ENCODE results near the gene ADAMTSL1.

The ADAMTSL1 gene

GRCh38 chr9:18889550-18889949 lies 415.6 kb downstream of the ADAMTSL1 start:
- DNase-seq = no peak

GRCh38 chr9:18890372-18890771 lies 416.4 kb downstream of the ADAMTSL1 start:
- DNase-seq = no peak

- no peak for DNase-seq
Observed at GRCh38 chr9:18891946-18892670, 418.2 kb downstream of the ADAMTSL1 start.

GRCh38 chr9:18893046-18893445 lies 419.1 kb downstream of the ADAMTSL1 start:
- no peak for DNase-seq

GRCh38 chr9:18893491-18893890 lies 419.5 kb downstream of the ADAMTSL1 start:
- DNase-seq = no peak

GRCh38 chr9:18896004-18896403 lies 422.1 kb downstream of the ADAMTSL1 start:
- DNase-seq = no peak

GRCh38 chr9:18896531-18897179 lies 422.7 kb downstream of the ADAMTSL1 start:
- no peak for DNase-seq

- no peak for DNase-seq
Observed at GRCh38 chr9:18903450-18903849, 429.5 kb downstream of the ADAMTSL1 start.

GRCh38 chr9:18905028-18905882 lies 431.3 kb downstream of the ADAMTSL1 start:
- DNase-seq = no peak

GRCh38 chr9:18905883-18906629 lies 432.1 kb downstream of the ADAMTSL1 start:
- DNase-seq = no peak

GRCh38 chr9:18906656-18907395 lies 432.9 kb downstream of the ADAMTSL1 start:
- no peak for DNase-seq

GRCh38 chr9:18907927-18908625 lies 434.1 kb downstream of the ADAMTSL1 start:
- DNase-seq = no peak

- DNase-seq = no peak
Observed at GRCh38 chr9:18909140-18910018, 435.4 kb downstream of the ADAMTSL1 start.

- no peak for DNase-seq
Observed at GRCh38 chr9:18910435-18910834, 436.5 kb downstream of the ADAMTSL1 start.

- DNase-seq = no peak
Observed at GRCh38 chr9:18910916-18911315, 437.0 kb downstream of the ADAMTSL1 start.

GRCh38 chr9:18911714-18912342 lies 437.9 kb downstream of the ADAMTSL1 start:
- DNase-seq = no peak

GRCh38 chr9:18920141-18921084 lies 446.5 kb downstream of the ADAMTSL1 start:
- no peak for DNase-seq

GRCh38 chr9:18921366-18922075 lies 447.6 kb downstream of the ADAMTSL1 start:
- no peak for DNase-seq
